GM23338 (cell line): ENCODE data around the gene ALCAM. TPM values are rescaled to one million over a fixed set of nuclear protein-coding genes. Genes with fewer than 3 reads are reported as not detected.

ENCODE experiments used
- ATAC-seq: fragments of 200-7000 bp; cut with Tn5 transposase; 3 replicates; pipeline ENCODE4 v1.9.1; 2020
- DNase-seq: peaks from one replicate; pipeline ENCODE4 v3.0.0-alpha.2; 2015; ENCODE audit warnings: low spot score
- H2AFZ ChIP-seq: fragments of 200-600 bp; sonication (generic); 2 replicates; pipeline ENCODE4 v1.8.0; 2016; ENCODE audit warnings: antibody characterized with exemption, mild to moderate bottlenecking, moderate library complexity
- H3F3A ChIP-seq: fragments of 200-600 bp; sonication (generic); replicated peaks from 2 replicates; pipeline ENCODE4 v1.8.0; 2017; ENCODE audit warnings: antibody characterized with exemption, mixed run types, low read depth
- H3K27ac ChIP-seq: fragments of 200-600 bp; sonication (generic); 2 replicates; pipeline ENCODE4 v1.6.1; 2016; ENCODE audit warnings: low read depth
- H3K27me3 ChIP-seq: fragments of 200-600 bp; sonication (generic); 2 replicates; pipeline ENCODE4 v1.8.0; 2016; ENCODE audit warnings: mild to moderate bottlenecking, mixed run types, moderate library complexity; ENCODE audit not compliant: insufficient read depth
- H3K36me3 ChIP-seq: fragments of 200-600 bp; sonication (generic); 2 replicates; pipeline ENCODE4 v1.8.0; 2016; ENCODE audit warnings: mild to moderate bottlenecking; ENCODE audit not compliant: insufficient read depth
- H3K4me1 ChIP-seq: fragments of 200-600 bp; sonication (generic); 2 replicates; pipeline ENCODE4 v1.8.0; 2016; ENCODE audit warnings: mild to moderate bottlenecking, moderate library complexity; ENCODE audit not compliant: insufficient read depth
- H3K4me2 ChIP-seq: fragments of 200-600 bp; sonication (generic); 2 replicates; pipeline ENCODE4 v1.7.1; 2017; ENCODE audit warnings: mixed run types
- H3K4me3 ChIP-seq: fragments of 200-600 bp; sonication (generic); 2 replicates; pipeline ENCODE4 v1.6.1; 2016; ENCODE audit warnings: mixed run types
- H3K79me2 ChIP-seq: fragments of 200-600 bp; sonication (generic); replicated peaks from 2 replicates; pipeline ENCODE4 v1.8.0; 2017; ENCODE audit warnings: mild to moderate bottlenecking; ENCODE audit not compliant: insufficient read depth
- H3K9me2 ChIP-seq: fragments of 200-600 bp; sonication (generic); 2 replicates; pipeline ENCODE4 v1.8.0; 2017; ENCODE audit not compliant: insufficient read depth
- H4K20me1 ChIP-seq: fragments of 200-600 bp; sonication (generic); replicated peaks from 2 replicates; pipeline ENCODE4 v1.8.0; 2017; ENCODE audit warnings: mild to moderate bottlenecking; ENCODE audit not compliant: insufficient read depth
- H3K27ac Mint-ChIP-seq: 2 replicates; pipeline ENCODE4 v1.8.0; 2020; ENCODE audit warnings: inconsistent platforms, mild to moderate bottlenecking, moderate library complexity, mixed read lengths
- H3K27me3 Mint-ChIP-seq: 3 replicates; pipeline ENCODE4 v1.8.0; 2022; ENCODE audit warnings: low read depth, mild to moderate bottlenecking, moderate library complexity, mixed read lengths, inconsistent platforms; ENCODE audit not compliant: insufficient read depth, poor library complexity
- H3K36me3 Mint-ChIP-seq: 3 replicates; pipeline ENCODE4 v1.8.0; 2021; ENCODE audit warnings: low read depth, mild to moderate bottlenecking, inconsistent platforms, moderate library complexity, mixed read lengths
- H3K4me1 Mint-ChIP-seq: 3 replicates; pipeline ENCODE4 v1.8.0; 2020; ENCODE audit warnings: mild to moderate bottlenecking, inconsistent platforms, mixed read lengths
- H3K4me3 Mint-ChIP-seq: 3 replicates; pipeline ENCODE4 v1.8.0; 2021; ENCODE audit warnings: moderate library complexity, mild to moderate bottlenecking, inconsistent platforms, mixed read lengths
- H3K9me3 Mint-ChIP-seq: 3 replicates; pipeline ENCODE4 v1.8.0; 2020; ENCODE audit warnings: moderate library complexity, mild to moderate bottlenecking, inconsistent platforms, mixed read lengths
- CREB1 ChIP-seq: fragments of 250-450 bp; sonication (Bioruptor Pico); IDR thresholded peaks from 2 replicates; pipeline ENCODE4 v1.5.0; 2020; ENCODE audit warnings: low read depth, mild to moderate bottlenecking, moderate library complexity
- EZH2 ChIP-seq: fragments of 200-600 bp; sonication (generic); IDR thresholded peaks from one replicate; pipeline ENCODE4 v1.8.0; 2017; ENCODE audit warnings: antibody characterized with exemption, mild to moderate bottlenecking, low read depth; ENCODE audit not compliant: unreplicated experiment
- STAT1 ChIP-seq: IDR thresholded peaks from one replicate; pipeline ENCODE4 v1.6.1; 2016; ENCODE audit warnings: antibody characterized with exemption; ENCODE audit not compliant: unreplicated experiment
- ZNF114 ChIP-seq: fragments of 250-450 bp; sonication (Bioruptor Pico); IDR thresholded peaks from 2 replicates; pipeline ENCODE4 v1.5.0; 2020; ENCODE audit warnings: mild to moderate bottlenecking, moderate library complexity
- polyA plus RNA-seq: library from polyadenylated mRNA; unstranded; fragments of >200 nt; fragmentation: Nextera tagmentation; extraction: Ambion mirVana; gene quantifications from 2 replicates; pipeline ENCODE4 v1.2.1, GENCODE V29; 2016
- total RNA-seq: library from RNA; depleted of rRNA; stranded (reverse); fragments of >200 nt; shearing (Covaris generic); gene quantifications from 2 replicates; pipeline ENCODE4 v1.2.3, GENCODE V29; 2014
- TF ChIP-seq, protein P1 (sequence below): fragments of 250-450 bp; sonication (Bioruptor Pico); IDR thresholded peaks from 2 replicates; pipeline ENCODE4 v1.5.0; 2020; ENCODE audit warnings: mild to moderate bottlenecking, moderate library complexity

ALCAM gene
- total and polyA plus RNA-seq, 2 experiments from 2014 or later = 11.3 to 36.0 TPM

- no peaks in the 10 kb centered on the region for H3K79me2 ChIP-seq
- no peaks in the 10 kb centered on the region for H3F3A ChIP-seq
- no peak overlapping the region for H3K4me2 ChIP-seq
- no peak overlapping the region for H2AFZ ChIP-seq
- Mint-ChIP-seq H3K4me3 (no peak overlapping the region), H3K9me3 (no peaks in the 10 kb centered on the region), H3K27me3 (no peaks in the 10 kb centered on the region), H3K4me1 (no peaks in the 10 kb centered on the region), H3K27ac (no peak overlapping the region), H3K36me3 (peaks cover 10% of the 10 kb centered on the region)
- H3K27me3 ChIP-seq = no peaks in the 10 kb centered on the region
- TF ChIP-seq, protein P1, sequence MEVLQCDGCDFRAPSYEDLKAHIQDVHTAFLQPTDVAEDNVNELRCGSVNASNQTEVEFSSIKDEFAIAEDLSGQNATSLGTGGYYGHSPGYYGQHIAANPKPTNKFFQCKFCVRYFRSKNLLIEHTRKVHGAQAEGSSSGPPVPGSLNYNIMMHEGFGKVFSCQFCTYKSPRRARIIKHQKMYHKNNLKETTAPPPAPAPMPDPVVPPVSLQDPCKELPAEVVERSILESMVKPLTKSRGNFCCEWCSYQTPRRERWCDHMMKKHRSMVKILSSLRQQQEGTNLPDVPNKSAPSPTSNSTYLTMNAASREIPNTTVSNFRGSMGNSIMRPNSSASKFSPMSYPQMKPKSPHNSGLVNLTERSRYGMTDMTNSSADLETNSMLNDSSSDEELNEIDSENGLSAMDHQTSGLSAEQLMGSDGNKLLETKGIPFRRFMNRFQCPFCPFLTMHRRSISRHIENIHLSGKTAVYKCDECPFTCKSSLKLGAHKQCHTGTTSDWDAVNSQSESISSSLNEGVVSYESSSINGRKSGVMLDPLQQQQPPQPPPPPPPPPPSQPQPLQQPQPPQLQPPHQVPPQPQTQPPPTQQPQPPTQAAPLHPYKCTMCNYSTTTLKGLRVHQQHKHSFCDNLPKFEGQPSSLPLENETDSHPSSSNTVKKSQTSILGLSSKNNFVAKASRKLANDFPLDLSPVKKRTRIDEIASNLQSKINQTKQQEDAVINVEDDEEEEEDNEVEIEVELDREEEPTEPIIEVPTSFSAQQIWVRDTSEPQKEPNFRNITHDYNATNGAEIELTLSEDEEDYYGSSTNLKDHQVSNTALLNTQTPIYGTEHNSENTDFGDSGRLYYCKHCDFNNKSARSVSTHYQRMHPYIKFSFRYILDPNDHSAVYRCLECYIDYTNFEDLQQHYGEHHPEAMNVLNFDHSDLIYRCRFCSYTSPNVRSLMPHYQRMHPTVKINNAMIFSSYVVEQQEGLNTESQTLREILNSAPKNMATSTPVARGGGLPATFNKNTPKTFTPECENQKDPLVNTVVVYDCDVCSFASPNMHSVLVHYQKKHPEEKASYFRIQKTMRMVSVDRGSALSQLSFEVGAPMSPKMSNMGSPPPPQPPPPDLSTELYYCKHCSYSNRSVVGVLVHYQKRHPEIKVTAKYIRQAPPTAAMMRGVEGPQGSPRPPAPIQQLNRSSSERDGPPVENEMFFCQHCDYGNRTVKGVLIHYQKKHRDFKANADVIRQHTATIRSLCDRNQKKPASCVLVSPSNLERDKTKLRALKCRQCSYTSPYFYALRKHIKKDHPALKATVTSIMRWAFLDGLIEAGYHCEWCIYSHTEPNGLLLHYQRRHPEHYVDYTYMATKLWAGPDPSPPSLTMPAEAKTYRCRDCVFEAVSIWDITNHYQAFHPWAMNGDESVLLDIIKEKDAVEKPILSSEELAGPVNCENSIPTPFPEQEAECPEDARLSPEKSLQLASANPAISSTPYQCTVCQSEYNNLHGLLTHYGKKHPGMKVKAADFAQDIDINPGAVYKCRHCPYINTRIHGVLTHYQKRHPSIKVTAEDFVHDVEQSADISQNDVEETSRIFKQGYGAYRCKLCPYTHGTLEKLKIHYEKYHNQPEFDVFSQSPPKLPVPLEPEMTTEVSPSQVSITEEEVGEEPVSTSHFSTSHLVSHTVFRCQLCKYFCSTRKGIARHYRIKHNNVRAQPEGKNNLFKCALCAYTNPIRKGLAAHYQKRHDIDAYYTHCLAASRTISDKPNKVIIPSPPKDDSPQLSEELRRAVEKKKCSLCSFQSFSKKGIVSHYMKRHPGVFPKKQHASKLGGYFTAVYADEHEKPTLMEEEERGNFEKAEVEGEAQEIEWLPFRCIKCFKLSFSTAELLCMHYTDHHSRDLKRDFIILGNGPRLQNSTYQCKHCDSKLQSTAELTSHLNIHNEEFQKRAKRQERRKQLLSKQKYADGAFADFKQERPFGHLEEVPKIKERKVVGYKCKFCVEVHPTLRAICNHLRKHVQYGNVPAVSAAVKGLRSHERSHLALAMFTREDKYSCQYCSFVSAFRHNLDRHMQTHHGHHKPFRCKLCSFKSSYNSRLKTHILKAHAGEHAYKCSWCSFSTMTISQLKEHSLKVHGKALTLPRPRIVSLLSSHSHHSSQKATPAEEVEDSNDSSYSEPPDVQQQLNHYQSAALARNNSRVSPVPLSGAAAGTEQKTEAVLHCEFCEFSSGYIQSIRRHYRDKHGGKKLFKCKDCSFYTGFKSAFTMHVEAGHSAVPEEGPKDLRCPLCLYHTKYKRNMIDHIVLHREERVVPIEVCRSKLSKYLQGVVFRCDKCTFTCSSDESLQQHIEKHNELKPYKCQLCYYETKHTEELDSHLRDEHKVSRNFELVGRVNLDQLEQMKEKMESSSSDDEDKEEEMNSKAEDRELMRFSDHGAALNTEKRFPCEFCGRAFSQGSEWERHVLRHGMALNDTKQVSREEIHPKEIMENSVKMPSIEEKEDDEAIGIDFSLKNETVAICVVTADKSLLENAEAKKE (CRISPR knock-in tag) = no peak
- TF ChIP-seq ZNF114 (CRISPR knock-in tag) = no peak
- H3K9me2 ChIP-seq = no peaks in the 10 kb centered on the region
- no peak overlapping the region for H3K27ac ChIP-seq
- no peaks in the 10 kb centered on the region for H4K20me1 ChIP-seq
- no peak for DNase-seq
- H3K4me1 ChIP-seq = no peaks in the 10 kb centered on the region
- no peak overlapping the region for H3K4me3 ChIP-seq
- ATAC-seq = no peak
- H3K36me3 ChIP-seq = no peaks in the 10 kb centered on the region
These were observed 205.8 kb downstream of the ALCAM start for GRCh38 chr3:105572501-105572900.

DNA sequence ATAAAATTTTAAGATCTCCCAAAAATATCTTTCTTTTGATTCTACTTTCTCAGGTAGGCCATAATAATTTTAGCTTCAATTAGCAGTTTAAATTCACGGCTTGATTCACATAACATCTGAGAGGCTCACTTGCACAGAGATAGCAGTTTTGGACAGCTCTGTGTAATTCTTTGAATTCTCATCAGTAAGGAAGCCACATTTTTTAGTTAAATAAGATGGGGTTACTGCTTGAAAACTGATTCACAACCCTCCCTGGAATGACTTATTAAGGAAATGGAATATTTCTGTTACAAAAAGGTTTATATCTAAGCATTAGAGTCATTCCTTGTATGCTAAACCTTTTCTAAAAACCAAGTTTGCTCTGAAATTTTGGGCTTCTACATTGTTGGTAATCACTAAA, 212.7 kb downstream of the ALCAM start:
- Mint-ChIP-seq H3K27me3 (no peaks in the 10 kb centered on the region), H3K4me3 (no peak overlapping the region), H3K9me3 (peaks cover 6% of the 10 kb centered on the region; the same call in 1 of the 3 replicates), H3K4me1 (no peaks in the 10 kb centered on the region), H3K27ac (no peak overlapping the region), H3K36me3 (peaks cover 9% of the 10 kb centered on the region; the same call in 2 of the 3 replicates)
- DNase-seq (no peak), ATAC-seq (no peak)
- Histone ChIP-seq H2AFZ (no peak overlapping the region), H3K4me2 (no peak overlapping the region), H3K9me2 (peaks cover 4% of the 10 kb centered on the region; the same call in 1 of the 2 replicates), H3K36me3 (no peaks in the 10 kb centered on the region), H3K4me3 (no peak overlapping the region), H4K20me1 (no peaks in the 10 kb centered on the region), H3K79me2 (no peaks in the 10 kb centered on the region), H3K27me3 (no peaks in the 10 kb centered on the region), H3F3A (no peaks in the 10 kb centered on the region), H3K27ac (no peak overlapping the region), H3K4me1 (no peaks in the 10 kb centered on the region)
- TF ChIP-seq, protein P1 (CRISPR knock-in tag) = no peak
- TF ChIP-seq EZH2 (no peak), STAT1 (no peak), CREB1 (no peak)
